Testis (tissue), 3 donors: ENCODE results near the gene QSOX1. TPM values are rescaled to one million over a fixed set of nuclear protein-coding genes. Genes with fewer than 3 reads are reported as not detected.

ENCODE experiments used
- DNase-seq: peaks from one replicate; pipeline ENCODE4 v3.0.0-alpha.2; 2019
- H3K27ac ChIP-seq, 2 donors: fragments of 200-600 bp; sonication (generic); one replicate each; pipeline ENCODE4 v1.5.1; 2019
- H3K27me3 ChIP-seq: fragments of 200-600 bp; sonication (generic); one replicate; pipeline ENCODE4 v1.5.1; 2019
- H3K36me3 ChIP-seq: fragments of 200-600 bp; sonication (generic); one replicate; pipeline ENCODE4 v1.5.1; 2017; ENCODE audit warnings: low read depth; ENCODE audit errors: missing control alignments
- H3K4me1 ChIP-seq: fragments of 200-600 bp; sonication (generic); one replicate; pipeline ENCODE4 v1.5.1; 2019
- H3K4me3 ChIP-seq, 2 donors: fragments of 200-600 bp; sonication (generic); one replicate each; pipeline ENCODE4 v1.5.1; 2017 to 2019
- H3K9me3 ChIP-seq: fragments of 200-600 bp; sonication (generic); one replicate; pipeline ENCODE4 v1.5.1; 2017
- CTCF ChIP-seq, 3 experiments: fragments of 450-650 bp in 2 of 3; fragments of 200-600 bp in 1 of 3; sonication (generic) in 1 of 3; IDR thresholded peaks; one replicate each; pipeline ENCODE4 v1.5.1; 2016 to 2019; ENCODE audit warnings: antibody characterized with exemption in 3 of 3, mild to moderate bottlenecking in 2 of 3, moderate library complexity in 1 of 3
- POLR2A ChIP-seq: fragments of 450-650 bp; IDR thresholded peaks from one replicate; pipeline ENCODE4 v1.6.1; 2017; ENCODE audit warnings: antibody characterized with exemption, mild to moderate bottlenecking, moderate library complexity
- WGBS, 2 donors: methylation state at CpG; one replicate each; pipeline ENCODE4 v1.1.5; 2018; 5-methylcytosine and 5-hydroxymethylcytosine counted together
- intact Hi-C: fragments of 100-400 bp; cut with DNase I; formaldehyde crosslinking; loops from one replicate; pipeline ENCODE4 v1.15.1; 2023; ENCODE audit warnings: low total_unique reads
- polyA plus RNA-seq: library from polyadenylated mRNA; stranded (reverse); fragments of 350-450 nt; fragmentation: Illumina TruSeq; extraction: RNeasy Lipid Tissue Mini Kit (QIAGEN cat#74804); gene quantifications from one replicate; pipeline ENCODE4 v1.2.3, GENCODE V29; 2014; ENCODE audit warnings: low read depth, low replicate concordance; ENCODE audit not compliant: insufficient read depth
- total RNA-seq, 2 donors: library from RNA; depleted of rRNA; stranded (reverse); fragments of >200 nt; gene quantifications; one replicate each; pipeline ENCODE4 v1.2.3, GENCODE V29; 2016

Gene QSOX1
- total and polyA plus RNA-seq, 3 donors from 2014 or later: 285 to 691 (median 566) TPM

GRCh38 chr1:180194546-180195207 lies 40.0 kb downstream of the QSOX1 start:
- no peaks in the 10 kb centered on the region for H3K27me3 ChIP-seq
- intact Hi-C loops: no loop called here
- no peak overlapping the region for H3K27ac ChIP-seq
- H3K4me3 ChIP-seq: no peak overlapping the region
- H3K36me3 ChIP-seq: no peaks in the 10 kb centered on the region
- H3K9me3 ChIP-seq: no peaks in the 10 kb centered on the region
- no peak for TF ChIP-seq POLR2A
- TF ChIP-seq CTCF (IDR thresholded peaks at IDR 0.05): no peak
- no peaks in the 10 kb centered on the region for H3K4me1 ChIP-seq
- no peak for DNase-seq
- 85 to 96% methylated on average over 18 to 19 of the region's 19 CpGs for WGBS, 2 donors

GRCh38 chr1:180195401-180195800 lies 40.7 kb downstream of the QSOX1 start:
- no peaks in the 10 kb centered on the region for H3K36me3 ChIP-seq
- DNase-seq: no peak
- H3K9me3 ChIP-seq: no peaks in the 10 kb centered on the region
- intact Hi-C loops: no loop called here
- TF ChIP-seq POLR2A: no peak
- TF ChIP-seq CTCF (IDR thresholded peaks at IDR 0.05): no peak
- no peak overlapping the region for H3K4me3 ChIP-seq
- WGBS, 2 donors: 90 to 96% methylated on average over 3 of the region's 3 CpGs
- no peak overlapping the region for H3K27ac ChIP-seq
- H3K4me1 ChIP-seq: no peaks in the 10 kb centered on the region
- no peaks in the 10 kb centered on the region for H3K27me3 ChIP-seq

- Histone ChIP-seq H3K9me3 (no peaks in the 10 kb centered on the region), H3K4me3 (no peak overlapping the region), H3K4me1 (no peaks in the 10 kb centered on the region), H3K27ac (no peak overlapping the region), H3K27me3 (no peaks in the 10 kb centered on the region), H3K36me3 (no peaks in the 10 kb centered on the region)
- intact Hi-C loops: no loop called here
- WGBS, 2 donors: 83 to 95% methylated on average over 9 of the region's 9 CpGs
- no peak for DNase-seq
- no peak for TF ChIP-seq POLR2A
- TF ChIP-seq CTCF (IDR thresholded peaks at IDR 0.05): no peak
Measured at GRCh38 chr1:180195916-180196315, 41.2 kb downstream of the QSOX1 start.

GRCh38 chr1:180196436-180197003 lies 41.9 kb downstream of the QSOX1 start:
- 79% methylated on average over 15 of the region's 17 CpGs; no CpG with 5 or more reads in 1 of the 2 donors for WGBS, 2 donors

More at GRCh38 chr1:180196436-180197003, 41.9 kb downstream of the QSOX1 start:
- Histone ChIP-seq H3K27ac (no peak overlapping the region), H3K27me3 (no peaks in the 10 kb centered on the region), H3K4me3 (no peak overlapping the region), H3K9me3 (no peaks in the 10 kb centered on the region), H3K36me3 (no peaks in the 10 kb centered on the region), H3K4me1 (no peaks in the 10 kb centered on the region)
- intact Hi-C loops: no loop called here
- TF ChIP-seq POLR2A (no peak), CTCF (IDR thresholded peaks at IDR 0.05) (no peak)
- no peak for DNase-seq
